Uterus (tissue), 4 donors: ENCODE results near the gene ZNF630. TPM values are rescaled to one million over a fixed set of nuclear protein-coding genes. Genes with fewer than 3 reads are reported as not detected.
A peak's percentile ranks its signal among the peaks of the same experiment; 100 is the strongest.
"Not testable (repeated sequence)": the region's sequence is repeated elsewhere in the genome, so short reads cannot be mapped to it uniquely, and the experiment has no call there.

Experiments used
- DNase-seq, 2 donors: peaks; one replicate each; pipeline ENCODE4 v3.0.0-alpha.2; 2019 to 2020
- H3K27ac ChIP-seq, 2 donors: fragments of 200-600 bp; sonication (generic); 1 replicate in 1 of 2; 2 replicates in 1 of 2; pipeline ENCODE4 v1.5.1; 2016 to 2018
- H3K27me3 ChIP-seq, 2 donors: fragments of 200-600 bp; sonication (generic); one replicate each; pipeline ENCODE4 v1.5.1; 2018 to 2019; ENCODE audit warnings: control low read depth in 1 of 2
- H3K36me3 ChIP-seq, 2 donors: fragments of 200-600 bp; sonication (generic); one replicate each; pipeline ENCODE4 v1.5.1; 2019; ENCODE audit warnings: control low read depth in 1 of 2
- H3K4me1 ChIP-seq, 2 donors: fragments of 200-600 bp; sonication (generic); one replicate each; pipeline ENCODE4 v1.5.1; 2018 to 2019; ENCODE audit warnings: control low read depth in 1 of 2
- H3K4me3 ChIP-seq, 2 donors: fragments of 200-600 bp; sonication (generic); 1 replicate in 1 of 2; 2 replicates in 1 of 2; pipeline ENCODE4 v1.5.1; 2018 to 2019; ENCODE audit warnings: mild to moderate bottlenecking in 1 of 2
- H3K9me3 ChIP-seq, 2 donors: fragments of 200-600 bp; sonication (generic); one replicate each; pipeline ENCODE4 v1.5.1; 2019; ENCODE audit warnings: control low read depth in 1 of 2
- POLR2A ChIP-seq, 2 donors: fragments of 450-650 bp; IDR thresholded peaks; one replicate each; pipeline ENCODE4 v1.6.1; 2016; ENCODE audit warnings: antibody characterized with exemption in 2 of 2, mild to moderate bottlenecking in 1 of 2, moderate library complexity in 1 of 2
- intact Hi-C: fragments of 100-400 bp; cut with DNase I; formaldehyde crosslinking; loops from one replicate; pipeline ENCODE4 v1.15.1; 2023; ENCODE audit warnings: low total_unique reads
- total RNA-seq, 4 donors: library from RNA; depleted of rRNA in 3 of 4; stranded (reverse); fragments of >200 nt in 3 of 4; gene quantifications; one replicate each; pipeline versions ENCODE4 v1.1.0 to v1.2.4, GENCODE V29; 2014 to 2023
- TF ChIP-seq, protein P1 (sequence below), 4 experiments: fragments of 200-600 bp in 2 of 4; fragments of 450-650 bp in 2 of 4; sonication (generic) in 2 of 4; IDR thresholded peaks; one replicate each; pipeline ENCODE4 v1.5.1; 2016 to 2019; ENCODE audit warnings: antibody characterized with exemption in 4 of 4, mild to moderate bottlenecking in 2 of 4, moderate library complexity in 1 of 4
- donor health status: DM: yes; HTN: yes; CAD: no.

The ZNF630 gene
- total RNA-seq, 4 donors from 2014 or later = 1.5 to 5.9 (median 4.3) TPM

DNA sequence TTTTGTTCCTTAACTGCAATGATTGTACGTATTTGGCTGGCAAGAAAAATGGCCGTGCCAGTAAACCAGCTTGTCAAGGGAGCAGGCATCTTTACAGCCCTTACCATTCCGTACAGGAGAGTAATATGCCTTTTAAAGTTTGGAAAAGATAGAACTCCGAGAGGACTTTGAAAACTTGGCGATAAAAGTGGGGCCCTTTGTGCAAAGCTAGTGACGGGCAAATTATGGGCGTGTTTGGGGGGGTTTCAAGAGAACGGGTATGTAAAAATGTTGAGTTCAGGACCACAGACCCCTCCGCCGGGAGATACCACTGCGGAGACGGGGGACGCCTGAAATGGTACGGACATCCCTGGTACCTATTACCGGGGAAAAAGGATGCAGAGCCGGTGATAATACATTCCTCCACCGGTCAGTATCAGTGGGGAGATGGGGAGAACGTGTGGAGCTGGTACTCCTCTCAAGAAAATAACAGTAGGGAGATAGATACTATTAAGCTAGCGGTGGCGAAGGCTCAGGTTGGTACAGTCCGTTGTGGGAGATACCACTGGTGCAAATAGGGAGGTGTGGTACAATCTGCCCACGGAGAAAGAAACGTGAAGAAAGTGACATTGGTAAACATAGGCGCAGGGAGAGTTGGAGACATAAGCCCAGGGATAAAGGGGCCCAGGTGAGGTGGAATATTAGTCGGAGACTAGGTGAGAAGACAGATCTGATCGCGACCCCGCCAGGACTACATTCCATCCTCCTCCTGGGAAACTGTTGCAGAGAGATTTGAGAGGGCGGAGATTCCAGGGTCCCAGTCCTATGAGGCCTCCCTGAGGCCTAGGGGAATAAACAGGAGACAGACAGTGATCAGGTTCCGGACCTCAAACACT lies 50.2 kb downstream of the ZNF630 start:
- H3K4me1 ChIP-seq = no peaks in the 10 kb centered on the region
- no peaks in the 10 kb centered on the region for H3K36me3 ChIP-seq

DNA sequence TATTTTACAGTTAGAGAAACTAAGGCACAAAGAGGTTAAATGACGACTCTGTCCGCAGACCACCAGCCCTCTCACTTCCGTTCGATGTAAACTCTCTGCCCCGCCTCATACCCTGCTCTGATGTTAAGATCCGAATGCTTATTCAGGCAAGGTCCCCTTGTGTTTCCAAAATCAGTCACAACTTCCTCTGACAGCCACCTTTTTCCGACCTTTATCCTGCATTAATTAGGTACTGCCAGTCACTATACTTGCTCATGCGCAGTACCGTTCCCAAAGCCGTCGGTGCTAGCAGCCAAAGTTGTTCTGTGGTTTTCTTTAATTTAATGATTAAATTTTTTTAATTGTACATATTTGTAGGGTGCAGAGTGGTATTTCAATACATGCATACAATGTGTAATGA lies 51.0 kb downstream of the ZNF630 start:
- intact Hi-C loops = not testable (repeated sequence)
- H3K4me3 ChIP-seq = peak overlapping the region in 1 of 2 donors; percentile 49

More for the DNA sequence above, 50.2 kb downstream of the ZNF630 start:
- H3K27me3 ChIP-seq = no peaks in the 10 kb centered on the region
- peak overlapping the region; percentile 30 to 49 for H3K4me3 ChIP-seq
- no peak for TF ChIP-seq POLR2A (IDR thresholded peaks at IDR 0.05)
- TF ChIP-seq, protein P1, sequence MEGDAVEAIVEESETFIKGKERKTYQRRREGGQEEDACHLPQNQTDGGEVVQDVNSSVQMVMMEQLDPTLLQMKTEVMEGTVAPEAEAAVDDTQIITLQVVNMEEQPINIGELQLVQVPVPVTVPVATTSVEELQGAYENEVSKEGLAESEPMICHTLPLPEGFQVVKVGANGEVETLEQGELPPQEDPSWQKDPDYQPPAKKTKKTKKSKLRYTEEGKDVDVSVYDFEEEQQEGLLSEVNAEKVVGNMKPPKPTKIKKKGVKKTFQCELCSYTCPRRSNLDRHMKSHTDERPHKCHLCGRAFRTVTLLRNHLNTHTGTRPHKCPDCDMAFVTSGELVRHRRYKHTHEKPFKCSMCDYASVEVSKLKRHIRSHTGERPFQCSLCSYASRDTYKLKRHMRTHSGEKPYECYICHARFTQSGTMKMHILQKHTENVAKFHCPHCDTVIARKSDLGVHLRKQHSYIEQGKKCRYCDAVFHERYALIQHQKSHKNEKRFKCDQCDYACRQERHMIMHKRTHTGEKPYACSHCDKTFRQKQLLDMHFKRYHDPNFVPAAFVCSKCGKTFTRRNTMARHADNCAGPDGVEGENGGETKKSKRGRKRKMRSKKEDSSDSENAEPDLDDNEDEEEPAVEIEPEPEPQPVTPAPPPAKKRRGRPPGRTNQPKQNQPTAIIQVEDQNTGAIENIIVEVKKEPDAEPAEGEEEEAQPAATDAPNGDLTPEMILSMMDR (IDR thresholded peaks at IDR 0.05) = peak in 1 of 4 experiments; percentile 22
- peak overlapping the region; percentile 89 to 91 for H3K27ac ChIP-seq
- intact Hi-C loops = no loop called here
- peak; percentile 73 to 74 for DNase-seq
- no peaks in the 10 kb centered on the region for H3K9me3 ChIP-seq

DNA sequence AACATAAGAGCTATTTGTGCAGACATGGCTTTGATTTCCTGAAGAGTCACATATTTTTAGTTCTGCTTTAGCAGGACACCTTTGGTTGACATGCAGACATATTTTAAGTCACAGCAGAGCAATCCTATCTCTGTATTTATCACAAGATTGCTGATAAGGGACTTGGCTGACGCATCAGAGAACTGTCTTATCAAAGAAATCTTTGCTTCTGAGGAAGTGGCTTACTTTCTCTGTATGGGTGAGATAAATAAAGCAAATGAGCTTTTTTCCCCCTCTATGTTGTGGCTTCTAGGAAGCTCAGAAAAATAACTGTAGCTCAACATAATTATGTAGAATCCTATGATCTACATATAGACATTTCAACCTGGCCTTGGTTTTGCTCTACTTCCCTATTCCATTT lies 51.5 kb downstream of the ZNF630 start:
- intact Hi-C loops, DNase-seq, H3K36me3 ChIP-seq: not testable (repeated sequence)

More for the DNA sequence above, 51.0 kb downstream of the ZNF630 start:
- H3K27me3 ChIP-seq, H3K4me1 ChIP-seq, DNase-seq, H3K36me3 ChIP-seq, H3K9me3 ChIP-seq: not testable (repeated sequence)
- H3K27ac ChIP-seq = peak overlapping the region in 1 of 2 donors; percentile 91

DNA sequence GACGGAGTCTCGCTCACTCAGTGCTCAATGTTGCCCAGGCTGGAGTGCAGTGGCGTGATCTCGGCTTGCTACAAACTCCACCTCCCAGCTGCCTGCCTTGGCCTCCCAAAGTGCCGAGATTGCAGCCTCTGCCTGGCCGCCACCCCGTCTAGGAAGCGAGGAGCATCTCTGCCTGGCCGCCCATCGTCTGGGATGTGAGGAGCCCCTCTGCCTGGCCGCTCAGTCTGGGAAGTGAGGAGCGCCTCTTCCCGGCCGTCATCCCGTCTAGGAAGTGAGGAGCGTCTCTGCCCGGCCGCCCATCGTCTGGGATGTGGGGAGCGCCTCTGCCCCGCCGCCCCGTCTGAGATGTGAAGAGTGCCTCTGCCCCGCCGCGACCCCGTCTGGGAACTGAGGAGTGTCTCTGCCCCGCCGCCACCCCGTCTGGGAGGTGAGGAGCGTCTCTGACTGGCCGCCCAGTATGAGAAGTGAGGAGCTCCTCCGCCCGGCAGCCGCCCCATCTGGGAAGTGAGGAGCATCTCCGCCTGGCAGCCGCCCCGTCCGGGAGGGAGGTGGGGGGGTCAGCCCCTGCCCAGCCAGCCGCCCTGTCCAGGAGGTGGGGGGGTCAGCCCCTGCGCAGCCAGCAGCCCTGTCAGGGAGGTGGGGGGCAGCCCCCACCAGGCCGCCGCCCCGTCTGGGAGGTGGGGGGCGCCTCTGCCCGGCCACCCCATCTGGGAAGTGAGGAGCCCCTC lies 54.7 kb downstream of the ZNF630 start:
- H3K27me3 ChIP-seq, DNase-seq, H3K9me3 ChIP-seq, H3K4me1 ChIP-seq, H3K27ac ChIP-seq, H3K4me3 ChIP-seq, H3K36me3 ChIP-seq, intact Hi-C loops: not testable (repeated sequence)

More for the DNA sequence above, 51.5 kb downstream of the ZNF630 start:
- H3K27ac ChIP-seq, H3K4me3 ChIP-seq, H3K4me1 ChIP-seq, H3K27me3 ChIP-seq, H3K9me3 ChIP-seq: not testable (repeated sequence)

DNA sequence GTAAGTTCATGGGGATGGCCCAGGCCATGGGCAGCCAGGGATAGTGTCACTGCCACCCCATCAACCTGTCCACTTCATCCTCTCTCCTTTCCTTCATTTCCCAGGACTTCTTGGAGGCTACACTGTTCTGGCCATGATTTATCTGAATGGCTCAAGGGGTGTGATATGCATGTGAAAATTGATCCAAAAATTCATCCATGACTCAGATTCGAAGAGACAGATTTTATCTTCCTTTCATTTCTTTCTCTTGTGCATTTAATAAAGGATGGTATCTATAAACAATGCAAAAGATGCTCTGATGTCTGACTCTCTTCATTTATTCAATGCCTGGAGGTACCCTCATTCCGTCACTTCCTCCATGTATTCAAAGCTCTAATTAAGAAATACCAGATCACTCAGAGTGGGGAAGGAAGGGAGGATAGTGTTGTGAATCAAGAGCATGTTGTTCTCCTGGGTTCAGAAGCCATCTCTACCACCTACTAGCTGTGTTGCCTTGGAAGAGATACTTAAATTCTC lies 61.9 kb downstream of the ZNF630 start:
- intact Hi-C loops = loop anchor here (10.0 kb wide), 1 partner anchor 165 kb away; no protein-coding TSS in a partner anchor
- not testable (repeated sequence) for H3K4me1 ChIP-seq

More for the DNA sequence above, 61.9 kb downstream of the ZNF630 start:
- not testable (repeated sequence) for H3K27ac ChIP-seq, H3K9me3 ChIP-seq, H3K4me3 ChIP-seq, H3K36me3 ChIP-seq, DNase-seq, H3K27me3 ChIP-seq

Other genes with a start within 250 kb of the ZNF630 start
- 10 to 100 TPM in 2 of 4 donors, 1 to 10 TPM in 2; 2.6 to 26.6 (median 9.4) TPM for gene ZNF81, start 234.7 kb downstream of the ZNF630 start, total RNA-seq
- 1 to 10 TPM; 3.2 to 8.4 (median 5.0) TPM for gene ZNF182, start 67.7 kb downstream of the ZNF630 start, total RNA-seq
- not detected for gene SPACA5, start 64.7 kb downstream of the ZNF630 start, total RNA-seq
- not detected for gene SPACA5B, start 59.0 kb upstream of the ZNF630 start, total RNA-seq
- not detected for gene SSX5, start 125.2 kb upstream of the ZNF630 start, total RNA-seq
- gene SSX1, start 183.8 kb upstream of the ZNF630 start, total RNA-seq = not detected